AG09309 (cell line): ENCODE measurements around the gene PCYT1A.

Experiments
- DNase-seq: peaks from one replicate; pipeline ENCODE4 v3.0.0-alpha.2; 2010; ENCODE audit warnings: low read depth
- H3K4me3 ChIP-seq: 2 replicates; pipeline ENCODE4 v1.5.1; 2011; ENCODE audit warnings: mild to moderate bottlenecking, low read depth, low read length, moderate library complexity; ENCODE audit not compliant: control insufficient read depth
- CTCF ChIP-seq: IDR thresholded peaks from 2 replicates; pipeline ENCODE4 v1.5.1; 2011; ENCODE audit warnings: mild to moderate bottlenecking, low read depth, low read length, inconsistent platforms; ENCODE audit not compliant: insufficient read depth, control insufficient read depth; ENCODE audit errors: missing control alignments

Gene PCYT1A

DNA sequence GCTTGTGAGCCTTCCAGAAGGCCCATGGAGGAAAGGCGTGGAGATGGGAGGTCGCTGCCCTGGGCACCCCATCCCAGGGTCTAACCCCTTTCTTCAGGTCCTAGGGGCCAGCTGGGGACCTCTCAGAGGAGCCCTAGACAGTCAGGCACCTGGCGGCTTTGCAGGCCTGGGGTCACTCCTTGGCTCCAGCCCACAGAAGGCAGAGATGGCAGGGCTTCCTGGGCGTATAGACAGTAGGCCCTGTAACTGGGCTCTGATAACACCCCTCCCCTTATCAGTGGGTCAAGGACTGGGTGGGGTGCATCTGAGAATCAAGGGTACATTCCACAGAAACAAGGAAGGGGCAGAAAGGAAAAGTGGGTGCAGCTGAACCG, 93.0 kb downstream of the PCYT1A start:
- TF ChIP-seq CTCF = no peak
- DNase-seq = no peak
- no peak overlapping the region for H3K4me3 ChIP-seq

DNA sequence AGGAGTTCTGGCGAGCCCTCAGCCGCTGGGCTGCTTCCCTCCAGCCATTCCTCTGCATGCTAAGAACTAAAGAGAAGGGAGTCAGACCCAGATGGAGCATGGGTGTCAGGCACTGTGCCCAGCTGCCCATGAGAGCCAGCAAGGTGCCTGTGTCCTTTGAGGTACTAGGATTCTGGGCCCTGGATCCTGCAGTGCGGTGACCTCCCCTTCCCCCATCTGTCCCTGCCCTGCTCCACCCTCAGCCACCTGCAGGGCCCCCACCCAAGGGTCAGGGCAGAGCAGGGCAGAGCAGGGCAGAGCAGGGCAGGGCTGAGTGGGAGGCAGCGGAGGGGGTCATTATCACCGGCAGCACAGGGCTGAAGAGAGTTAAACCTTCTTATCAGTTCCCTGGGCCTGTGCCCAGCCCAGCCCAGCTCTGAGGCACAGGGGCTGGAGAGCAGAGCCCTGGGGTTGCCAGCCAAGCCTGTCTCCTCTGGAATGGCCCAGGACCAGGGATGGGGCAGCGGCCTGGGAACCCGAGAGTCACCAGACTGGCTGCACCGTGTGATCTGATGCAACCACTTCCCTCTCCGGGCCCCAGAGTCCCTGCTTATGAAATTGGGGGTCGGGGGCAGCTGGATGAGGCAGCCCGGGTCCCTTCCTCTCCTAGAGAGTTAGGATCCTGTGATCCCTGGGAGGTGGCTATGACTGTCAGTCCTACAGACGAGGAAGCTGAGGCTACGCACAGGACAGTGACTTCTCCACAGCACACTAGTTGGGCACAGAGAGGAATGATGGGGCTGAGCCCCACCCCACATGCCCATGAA, 93.6 kb downstream of the PCYT1A start:
- no peak overlapping the region for H3K4me3 ChIP-seq
- no peak for DNase-seq
- no peak for TF ChIP-seq CTCF

GRCh38 chr3:196193133-196193735, 94.3 kb downstream of the PCYT1A start:
- no peak for DNase-seq
- no peak for TF ChIP-seq CTCF
- no peak overlapping the region for H3K4me3 ChIP-seq

DNA sequence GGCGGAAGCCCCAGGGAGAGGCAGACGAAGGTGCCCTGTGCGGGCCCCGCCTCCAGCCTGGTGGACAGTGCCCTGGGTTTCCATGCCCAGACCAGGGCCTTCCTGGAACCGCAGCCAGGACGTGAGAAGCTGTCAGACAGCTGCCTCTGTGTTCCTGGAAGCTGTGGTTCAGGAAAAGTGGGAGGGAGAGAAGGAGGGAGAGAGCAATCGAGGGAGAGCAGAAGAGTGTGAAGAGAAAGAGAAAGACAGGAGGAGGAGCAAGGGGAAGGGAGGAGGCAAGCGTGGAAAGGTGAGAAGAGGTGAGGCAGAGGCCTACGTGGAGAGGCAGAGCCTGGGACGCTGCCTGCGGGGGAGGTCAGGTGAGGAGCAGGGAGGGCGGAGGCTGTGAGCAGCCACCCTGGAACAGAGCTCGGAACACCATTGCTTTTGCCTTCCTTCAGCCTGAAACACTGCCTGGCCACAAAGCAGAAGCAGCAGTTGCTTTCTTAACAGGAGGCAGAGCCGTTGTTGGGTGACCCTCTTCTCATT, 94.9 kb downstream of the PCYT1A start:
- DNase-seq = no peak
- no peak for TF ChIP-seq CTCF
- H3K4me3 ChIP-seq = no peak overlapping the region

DNA sequence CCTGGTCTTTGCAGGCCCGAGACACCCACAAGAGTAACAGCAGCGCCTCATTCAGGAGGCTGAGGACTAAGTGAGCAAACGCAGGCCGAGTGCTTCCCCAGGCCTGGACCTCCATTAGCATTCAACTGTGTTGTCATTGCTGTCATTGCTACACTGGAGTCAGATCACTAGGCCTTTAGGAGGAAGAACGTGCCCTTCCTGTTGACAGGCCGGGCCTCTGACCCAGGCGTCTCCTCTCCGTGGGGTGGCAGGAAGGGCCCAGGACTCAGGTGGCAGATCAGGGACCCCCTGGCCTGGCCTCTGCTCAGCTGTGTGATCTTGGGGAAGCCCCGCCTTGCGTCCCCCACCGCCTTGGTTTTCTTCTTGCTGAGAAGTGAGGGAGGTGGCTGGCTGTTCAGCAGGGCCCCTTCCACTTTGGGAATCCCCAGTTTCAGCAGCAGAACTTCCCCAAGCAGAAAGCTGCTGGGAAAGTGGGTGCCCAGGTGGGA, 95.4 kb downstream of the PCYT1A start:
- DNase-seq = no peak
- H3K4me3 ChIP-seq = no peak overlapping the region
- no peak for TF ChIP-seq CTCF

GRCh38 chr3:196189566-196190347, 97.8 kb downstream of the PCYT1A start:
- TF ChIP-seq CTCF = no peak
- no peak overlapping the region for H3K4me3 ChIP-seq
- DNase-seq = no peak
